Measurements from ENCODE around the gene PCYT1B. TPM values are rescaled to one million over a fixed set of nuclear protein-coding genes. Genes with fewer than 3 reads are reported as not detected.
A peak's percentile ranks its signal among the peaks of the same experiment; 100 is the strongest.

PCYT1B gene
- total and polyA plus RNA-seq, 7 experiments from 2014 or later: 0.05 to 0.12 TPM; not detected in 5

DNA sequence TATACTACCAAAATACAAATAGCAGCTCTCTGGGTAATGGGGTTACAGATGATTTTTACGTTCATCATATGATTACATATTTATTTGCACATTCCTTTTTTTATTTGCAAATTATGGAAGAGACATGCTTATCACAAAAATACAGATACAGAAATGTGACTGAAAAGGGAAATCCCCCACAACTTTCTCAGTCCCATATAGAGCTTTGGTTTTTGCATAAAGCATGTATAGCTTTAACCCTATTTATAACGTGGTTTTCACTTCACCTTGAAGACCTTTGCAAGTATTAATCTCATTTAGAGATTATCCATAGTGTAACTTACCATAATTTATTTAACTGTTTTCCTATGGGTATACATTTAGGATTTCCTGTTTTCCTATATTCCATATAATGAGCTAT lies 126.7 kb downstream of the PCYT1B start:
- H3K27me3 ChIP-seq (ENCODE audit: control insufficient read depth in 2 of 2, insufficient read depth in 2 of 2, low read length in 2 of 2): no peaks in the 10 kb centered on the region
- Mint-ChIP-seq H3K4me1 (peaks cover 0 to 2% (median 0%) of the 10 kb centered on the region in 7 donors), H3K36me3 (peaks cover 0 to 20% (median 5%) of the 10 kb centered on the region in 5 donors), H3K27ac (no peak overlapping the region), H3K9me3 (no peaks in the 10 kb centered on the region), H3K4me3 (no peak overlapping the region), H3K27me3 (no peaks in the 10 kb centered on the region)
- no peak overlapping the region for H3K27ac ChIP-seq (ENCODE audit: low read depth, low read length)
- no peak overlapping the region for H3K4me3 ChIP-seq (ENCODE audit: low read length)
- ChIA-PET POLR2A (no interaction called here), CTCF (no interaction called here)
- ATAC-seq (no peak), DNase-seq (no peak)
- intact Hi-C loops (cut with micrococcal nuclease): no loop called here
- no peaks in the 10 kb centered on the region for H3K9me3 ChIP-seq (ENCODE audit: control insufficient read depth in 2 of 3, low read length in 3 of 3)
- H3K4me1 ChIP-seq (ENCODE audit: control insufficient read depth in 2 of 2, insufficient read depth in 2 of 2, low read length in 2 of 2): no peaks in the 10 kb centered on the region
- peaks cover 0 to 5% (median 0%) of the 10 kb centered on the region in 3 experiments for H3K36me3 ChIP-seq (ENCODE audit: control insufficient read depth in 2 of 3, insufficient read depth in 3 of 3, low read length in 3 of 3)

DNA sequence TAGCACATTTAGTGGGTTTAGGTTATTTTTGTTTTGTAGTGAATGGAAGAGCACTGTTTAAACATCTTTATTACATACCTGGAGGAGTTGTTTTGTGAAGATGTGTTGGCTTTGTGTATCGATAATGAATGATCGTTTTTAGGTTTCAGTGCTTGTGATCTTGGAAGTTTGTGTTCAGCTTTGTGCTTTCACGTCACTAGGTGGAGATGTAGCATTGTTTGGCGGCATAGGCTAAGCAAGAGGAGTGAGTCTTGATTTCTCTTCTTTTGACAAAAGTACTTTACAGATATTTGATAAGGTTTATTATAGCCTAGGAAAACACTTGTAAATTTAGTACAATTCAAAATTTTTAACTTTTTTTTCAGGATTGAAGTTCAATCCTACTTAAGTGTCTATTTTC lies 131.7 kb downstream of the PCYT1B start:
- peaks cover 0 to 12% (median 0%) of the 10 kb centered on the region in 7 donors for H3K4me1 Mint-ChIP-seq
- intact Hi-C loops (cut with micrococcal nuclease): no loop called here
- H3K27me3 Mint-ChIP-seq: no peaks in the 10 kb centered on the region
- H3K36me3 Mint-ChIP-seq: peaks cover 0 to 18% (median 7%) of the 10 kb centered on the region in 5 donors
- peak overlapping the region in 1 of 9 donors; percentile 49 for H3K27ac Mint-ChIP-seq
- Histone ChIP-seq H3K9me3 (ENCODE audit: control insufficient read depth in 2 of 3, low read length in 3 of 3) (no peaks in the 10 kb centered on the region), H3K36me3 (ENCODE audit: control insufficient read depth in 2 of 3, insufficient read depth in 3 of 3, low read length in 3 of 3) (peaks cover 0 to 6% (median 3%) of the 10 kb centered on the region in 3 experiments), H3K4me1 (ENCODE audit: control insufficient read depth in 2 of 2, insufficient read depth in 2 of 2, low read length in 2 of 2) (no peaks in the 10 kb centered on the region), H3K27me3 (ENCODE audit: control insufficient read depth in 2 of 2, insufficient read depth in 2 of 2, low read length in 2 of 2) (no peaks in the 10 kb centered on the region), H3K27ac (ENCODE audit: low read depth, low read length) (no peak overlapping the region), H3K4me3 (ENCODE audit: low read length) (no peak overlapping the region)
- CTCF ChIA-PET: no interaction called here
- POLR2A ChIA-PET: no interaction called here
- ATAC-seq: no peak
- DNase-seq: no peak
- H3K4me3 Mint-ChIP-seq: no peak overlapping the region
- no peaks in the 10 kb centered on the region for H3K9me3 Mint-ChIP-seq

DNA sequence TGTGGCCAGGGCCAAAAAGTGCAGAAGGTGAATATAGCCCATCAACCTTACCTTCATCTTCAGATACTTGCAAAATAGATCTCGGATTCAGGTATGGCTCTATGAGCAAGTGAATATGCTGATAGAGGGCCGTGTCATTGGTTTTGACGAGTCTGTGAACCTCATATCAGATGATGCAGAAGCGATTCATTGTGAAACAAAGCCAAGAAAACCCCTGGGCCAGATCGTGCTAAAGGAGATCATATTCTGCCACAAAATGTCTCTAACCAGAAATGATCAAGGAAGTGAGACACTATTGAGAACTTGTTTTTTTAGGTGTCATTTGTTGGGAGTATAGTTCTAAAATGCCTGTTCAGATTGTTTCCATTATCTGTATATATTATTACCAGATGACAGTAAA lies 133.7 kb downstream of the PCYT1B start:
- peak overlapping the region in 1 of 10 donors; percentile 48 for H3K4me3 Mint-ChIP-seq
- no peak for ATAC-seq
- H3K27me3 Mint-ChIP-seq: no peaks in the 10 kb centered on the region
- H3K4me1 Mint-ChIP-seq: peaks cover 0 to 12% (median 0%) of the 10 kb centered on the region in 7 donors
- CTCF ChIA-PET: no interaction called here
- H3K36me3 Mint-ChIP-seq: peaks cover 0 to 26% (median 15%) of the 10 kb centered on the region in 5 donors
- peaks cover 0 to 12% (median 3%) of the 10 kb centered on the region in 3 experiments for H3K36me3 ChIP-seq (ENCODE audit: control insufficient read depth in 2 of 3, insufficient read depth in 3 of 3, low read length in 3 of 3)
- intact Hi-C loops (cut with micrococcal nuclease): loop anchor here in 1 of 2 donors (1.0 kb wide), 1 partner anchor 33 kb away; no protein-coding TSS in a partner anchor
- H3K4me1 ChIP-seq (ENCODE audit: control insufficient read depth in 2 of 2, insufficient read depth in 2 of 2, low read length in 2 of 2): no peaks in the 10 kb centered on the region
- no peaks in the 10 kb centered on the region for H3K9me3 Mint-ChIP-seq
- DNase-seq: peak in 1 of 9 donors; percentile 24
- POLR2A ChIA-PET: no interaction called here
- no peaks in the 10 kb centered on the region for H3K9me3 ChIP-seq (ENCODE audit: control insufficient read depth in 2 of 3, low read length in 3 of 3)
- peak overlapping the region in 1 of 9 donors; percentile 80 for H3K27ac Mint-ChIP-seq
- H3K4me3 ChIP-seq (ENCODE audit: low read length): no peak overlapping the region
- no peak overlapping the region for H3K27ac ChIP-seq (ENCODE audit: low read depth, low read length)
- no peaks in the 10 kb centered on the region for H3K27me3 ChIP-seq (ENCODE audit: control insufficient read depth in 2 of 2, insufficient read depth in 2 of 2, low read length in 2 of 2)

DNA sequence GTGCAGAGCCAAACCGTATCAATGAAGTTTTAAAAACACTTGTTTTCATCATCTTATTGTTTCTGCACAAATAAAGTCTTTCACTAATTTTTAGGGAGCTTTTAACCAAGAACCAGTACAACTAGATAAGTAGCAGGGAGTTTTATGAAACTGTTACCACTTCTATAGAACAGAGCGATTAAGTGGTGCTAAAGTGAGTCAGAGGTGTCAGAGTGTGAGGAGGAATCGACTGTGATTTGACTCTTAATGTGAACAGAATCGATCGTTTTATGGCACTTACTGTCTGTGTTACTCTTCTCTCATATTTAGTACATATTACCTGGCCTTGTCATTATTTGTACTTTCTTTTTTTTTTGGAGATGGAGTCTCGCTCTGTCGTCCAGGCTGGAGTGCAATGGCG lies 138.8 kb downstream of the PCYT1B start:
- Mint-ChIP-seq H3K4me1 (peaks cover 0 to 24% (median 0%) of the 10 kb centered on the region in 7 donors), H3K9me3 (no peaks in the 10 kb centered on the region), H3K27ac (no peak overlapping the region), H3K27me3 (no peaks in the 10 kb centered on the region), H3K4me3 (no peak overlapping the region), H3K36me3 (peaks cover 3 to 40% (median 17%) of the 10 kb centered on the region in 5 donors)
- ChIA-PET POLR2A (no interaction called here), CTCF (no interaction called here)
- intact Hi-C loops (cut with micrococcal nuclease): no loop called here
- H3K4me1 ChIP-seq (ENCODE audit: control insufficient read depth in 2 of 2, insufficient read depth in 2 of 2, low read length in 2 of 2): no peaks in the 10 kb centered on the region
- peaks cover 0 to 12% (median 3%) of the 10 kb centered on the region in 3 experiments for H3K36me3 ChIP-seq (ENCODE audit: control insufficient read depth in 2 of 3, insufficient read depth in 3 of 3, low read length in 3 of 3)
- H3K27me3 ChIP-seq (ENCODE audit: control insufficient read depth in 2 of 2, insufficient read depth in 2 of 2, low read length in 2 of 2): no peaks in the 10 kb centered on the region
- no peaks in the 10 kb centered on the region for H3K9me3 ChIP-seq (ENCODE audit: control insufficient read depth in 2 of 3, low read length in 3 of 3)
- no peak overlapping the region for H3K4me3 ChIP-seq (ENCODE audit: low read length)
- ATAC-seq (no peak), DNase-seq (no peak)
- H3K27ac ChIP-seq (ENCODE audit: low read depth, low read length): no peak overlapping the region

Other genes with a start within 250 kb of the PCYT1B start
- gene PDK3, start 182.1 kb downstream of the PCYT1B start, total RNA-seq: 10 to 100 TPM; 17.4 to 29.4 (median 28.5) TPM
- 10 to 100 TPM; 40.0 to 44.1 TPM for gene PDK3, start 182.1 kb downstream of the PCYT1B start, polyA plus RNA-seq
- gene POLA1, start 46.6 kb upstream of the PCYT1B start, total RNA-seq: 10 to 100 TPM in 1 of 5 experiments, 1 to 10 TPM in 4; 6.4 to 26.6 (median 7.5) TPM
- gene POLA1, start 46.6 kb upstream of the PCYT1B start, polyA plus RNA-seq: 1 to 10 TPM; 4.1 to 4.2 TPM

Data from naive thymus-derived CD4-positive, alpha-beta T cell (primary cell).